ENCODE measurements around the gene JARID2.
A peak's percentile ranks its signal among the peaks of the same experiment; 100 is the strongest.

The JARID2 gene

GRCh38 chr6:15384901-15385300 is 139.0 kb downstream of the JARID2 start:
- no peak for DNase-seq

DNA sequence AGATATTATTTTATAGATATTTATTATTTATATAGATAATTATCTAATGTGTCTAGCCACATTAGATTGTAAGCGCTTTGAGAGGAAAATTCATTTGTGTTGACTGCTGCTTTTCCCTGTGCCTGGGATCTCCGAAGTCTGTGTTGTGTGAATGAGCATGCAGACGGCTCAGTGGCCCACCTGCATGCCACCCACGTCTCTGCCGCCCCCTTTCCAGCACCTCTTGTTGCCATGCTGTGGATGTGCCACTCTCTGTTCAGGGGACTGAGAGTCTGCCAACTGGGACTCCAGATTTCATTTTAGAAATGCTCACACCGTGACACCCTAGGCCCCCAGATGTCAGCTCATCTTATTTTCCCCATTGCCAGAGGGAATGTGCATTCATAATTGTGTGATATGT is 139.7 kb downstream of the JARID2 start:
- DNase-seq, result no peak

- DNase-seq, result no peak
Observed at GRCh38 chr6:15386110-15386755, 140.4 kb downstream of the JARID2 start.

DNA sequence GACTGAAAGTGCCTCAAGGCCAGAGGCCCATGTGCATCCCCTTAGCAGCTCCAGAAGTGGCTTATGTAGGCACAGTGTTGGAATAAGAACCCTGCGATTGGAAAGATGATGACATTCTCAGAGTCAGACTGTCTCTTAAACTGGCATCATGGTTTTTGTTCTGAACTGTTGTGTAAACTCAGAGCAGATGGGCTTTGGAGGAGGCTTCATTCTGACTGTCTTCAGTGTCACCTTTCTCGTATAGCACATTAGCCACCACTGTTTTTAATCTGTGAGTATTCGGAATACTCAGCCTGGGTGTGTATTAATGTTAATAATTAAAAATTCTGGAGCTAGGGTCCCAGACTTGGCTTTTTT is 140.9 kb downstream of the JARID2 start:
- no peak for DNase-seq

GRCh38 chr6:15387118-15387517 is 141.2 kb downstream of the JARID2 start:
- DNase-seq, result peak; percentile 79

GRCh38 chr6:15389084-15389764 is 143.4 kb downstream of the JARID2 start:
- DNase-seq, result no peak

DNA sequence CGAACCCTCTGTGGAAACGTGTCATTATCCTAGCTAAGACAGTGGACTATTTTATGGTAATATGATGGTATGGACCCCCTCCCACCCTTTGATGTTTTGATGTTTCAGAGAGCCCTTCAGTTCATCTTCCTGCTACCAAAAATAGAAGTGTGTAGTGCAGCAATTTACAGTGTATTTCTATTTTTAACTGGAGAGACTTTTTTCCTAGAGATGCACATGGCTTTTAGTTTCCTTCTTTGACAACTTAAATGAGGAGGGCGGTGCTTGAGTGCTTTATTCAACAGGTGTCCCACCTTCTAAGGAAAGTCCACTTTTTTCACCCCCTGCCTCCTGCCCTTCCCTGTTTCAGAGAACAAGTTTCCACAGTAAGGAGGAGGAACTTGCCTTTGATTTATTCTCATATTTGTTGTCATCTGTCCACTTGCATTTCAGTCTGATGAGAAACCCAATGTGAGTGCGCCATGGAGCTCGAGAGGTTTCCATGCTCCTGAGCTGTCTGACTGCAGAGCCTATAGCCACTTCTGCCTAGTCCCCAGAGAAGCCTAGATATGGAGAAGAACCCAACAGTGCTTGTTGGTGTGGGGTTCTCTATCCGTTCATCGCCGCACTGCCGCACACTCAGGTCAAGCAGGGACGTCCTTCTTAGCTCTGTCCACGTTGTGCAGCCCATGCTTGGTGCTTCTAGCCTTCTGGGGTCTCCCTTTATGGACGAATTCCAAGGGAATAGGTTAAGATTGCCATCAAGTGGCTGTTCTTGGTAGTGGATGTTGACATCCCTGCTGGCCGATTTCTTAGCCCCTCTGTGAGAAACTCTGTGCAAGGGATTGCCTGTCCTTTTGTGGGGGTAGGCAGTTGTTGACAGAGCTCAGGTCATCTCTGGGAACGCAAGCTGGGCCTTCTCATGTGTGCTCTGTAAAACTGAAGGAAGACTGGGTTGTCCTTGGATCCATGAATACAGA is 144.2 kb downstream of the JARID2 start:
- DNase-seq, result peak; percentile 61

DNA sequence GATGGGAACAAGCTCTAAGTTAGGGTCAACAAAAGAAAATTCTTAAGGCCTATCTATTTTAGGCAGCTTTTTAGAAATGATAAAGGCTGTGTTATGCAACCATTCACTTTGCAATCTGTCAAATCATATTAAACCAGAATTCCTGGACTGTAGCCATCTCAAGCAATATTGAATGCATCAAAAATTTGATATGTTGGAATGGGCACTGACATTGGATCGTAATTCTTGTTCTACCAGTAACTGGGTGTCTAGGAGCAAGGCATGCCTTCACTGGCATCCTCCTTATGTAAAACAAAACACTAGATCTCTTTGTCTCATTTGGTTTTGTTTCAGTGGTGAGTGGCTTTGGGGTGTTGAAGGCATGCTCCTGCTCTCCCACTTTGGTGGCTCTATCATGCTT is 145.6 kb downstream of the JARID2 start:
- no peak for DNase-seq

- DNase-seq, result no peak
Observed at GRCh38 chr6:15392182-15392581, 146.3 kb downstream of the JARID2 start.

GRCh38 chr6:15393605-15394004 is 147.7 kb downstream of the JARID2 start:
- no peak for DNase-seq

DNA sequence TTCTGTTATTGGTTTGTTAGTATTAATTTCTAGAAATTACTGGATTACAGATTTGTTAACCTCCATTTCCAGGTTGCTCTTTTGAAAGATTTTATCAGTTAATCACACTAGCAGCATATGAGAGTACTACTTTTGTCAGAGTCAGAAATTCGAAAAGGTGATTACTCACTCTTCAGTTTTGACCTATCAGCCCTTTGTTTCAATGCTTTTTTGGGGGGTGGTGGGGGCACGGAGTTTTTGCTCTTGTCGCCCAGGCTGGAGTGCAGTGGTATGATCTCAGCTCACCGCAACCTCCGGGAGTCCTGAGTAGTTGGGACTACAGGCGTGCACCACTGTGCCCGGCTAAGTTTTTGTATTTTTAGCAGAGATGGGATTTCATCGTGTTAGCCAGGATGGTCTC is 149.2 kb downstream of the JARID2 start:
- DNase-seq, result no peak

GRCh38 chr6:15396808-15397207 is 150.9 kb downstream of the JARID2 start:
- DNase-seq, result no peak

DNA sequence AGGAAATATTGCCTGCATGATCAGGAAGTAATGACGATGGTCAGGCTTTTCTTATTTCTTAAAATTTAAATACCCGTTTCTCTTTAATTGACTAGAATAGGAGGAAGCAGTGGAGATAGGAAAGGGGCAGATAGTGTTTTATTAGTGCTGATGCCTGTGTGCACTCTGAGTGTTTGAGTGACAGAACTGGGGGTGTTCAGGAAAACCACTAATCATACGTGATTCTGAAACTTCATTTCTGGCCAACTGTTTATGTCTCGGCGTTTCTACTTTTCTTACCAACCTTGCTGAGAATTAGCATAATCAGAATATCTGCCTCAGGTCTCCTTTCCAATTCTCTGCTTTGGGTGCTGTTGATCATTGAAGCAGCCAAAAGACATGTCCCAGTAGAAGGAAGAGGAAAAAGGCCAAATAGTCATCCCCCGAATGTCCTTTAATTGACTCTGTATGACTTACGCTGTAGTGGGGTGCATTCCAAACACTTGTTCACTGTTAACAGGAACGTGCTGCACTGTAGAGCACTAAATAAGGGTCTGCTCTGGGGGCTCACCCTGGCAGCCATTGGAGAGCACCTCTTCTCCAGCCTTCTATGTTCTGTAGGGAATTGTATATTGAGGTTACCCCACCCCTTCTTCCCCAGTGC is 152.9 kb downstream of the JARID2 start:
- DNase-seq, result no peak

DNA sequence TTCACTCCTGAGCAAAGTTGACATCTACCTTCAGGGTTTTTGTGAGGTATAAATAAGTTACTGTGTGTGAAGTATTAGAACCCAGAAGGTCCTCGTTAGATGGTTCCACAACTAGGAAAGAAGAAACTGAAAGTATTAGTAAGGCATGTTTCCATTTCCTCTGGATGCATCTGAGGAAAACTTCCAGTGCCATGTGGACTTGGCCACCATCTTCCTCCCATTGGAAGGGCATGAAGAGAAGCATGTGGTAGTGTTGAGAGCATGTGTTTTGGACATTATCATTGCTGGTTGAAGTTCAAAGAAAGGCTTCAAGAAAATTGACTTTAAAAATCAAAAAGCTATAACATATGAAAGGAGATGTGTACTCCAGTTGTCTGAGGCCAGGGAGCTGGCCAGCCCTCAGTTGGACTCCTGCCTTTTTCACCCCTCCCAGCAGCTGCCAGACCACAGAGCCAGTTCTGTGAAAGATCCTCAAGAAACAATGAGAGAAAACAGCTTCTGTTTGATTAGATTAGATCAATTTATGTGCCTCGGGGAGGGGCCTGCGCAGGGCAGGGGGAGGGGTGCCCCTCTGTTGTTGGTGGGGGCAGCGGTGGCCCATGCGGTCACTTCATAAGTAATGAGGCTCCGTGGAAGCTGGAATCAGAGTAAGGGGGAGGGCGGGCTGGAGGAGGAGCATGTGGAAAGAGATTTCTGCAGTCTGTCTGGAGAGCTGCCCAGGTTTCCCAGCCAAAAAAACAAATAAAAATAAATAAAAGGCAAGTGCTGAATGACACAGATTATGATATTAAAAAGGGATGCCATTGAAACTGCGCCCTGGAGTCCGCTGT is 154.0 kb downstream of the JARID2 start:
- DNase-seq, result peak; percentile 77

DNA sequence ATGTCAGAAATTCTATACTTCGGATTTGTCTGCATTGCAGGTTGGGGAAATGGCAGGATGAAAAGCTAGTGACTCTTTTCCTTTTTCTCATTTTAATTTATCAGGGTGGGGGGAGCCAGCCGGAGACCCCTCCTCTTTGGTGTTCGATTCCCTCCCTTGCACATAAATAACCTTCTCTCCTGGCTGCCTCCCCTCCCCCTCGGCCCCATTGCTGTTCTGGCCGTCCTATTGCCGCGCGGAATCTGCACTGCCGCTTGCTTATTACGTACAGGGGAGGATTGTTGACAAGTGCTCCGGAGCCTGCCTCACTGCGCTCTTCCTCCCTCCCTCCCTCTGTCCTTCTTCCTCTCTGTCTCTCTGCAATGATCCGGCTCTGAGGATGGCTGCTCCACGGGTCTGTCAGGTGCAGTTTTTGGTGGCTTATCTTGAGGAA is 154.7 kb downstream of the JARID2 start:
- DNase-seq, result no peak

DNA sequence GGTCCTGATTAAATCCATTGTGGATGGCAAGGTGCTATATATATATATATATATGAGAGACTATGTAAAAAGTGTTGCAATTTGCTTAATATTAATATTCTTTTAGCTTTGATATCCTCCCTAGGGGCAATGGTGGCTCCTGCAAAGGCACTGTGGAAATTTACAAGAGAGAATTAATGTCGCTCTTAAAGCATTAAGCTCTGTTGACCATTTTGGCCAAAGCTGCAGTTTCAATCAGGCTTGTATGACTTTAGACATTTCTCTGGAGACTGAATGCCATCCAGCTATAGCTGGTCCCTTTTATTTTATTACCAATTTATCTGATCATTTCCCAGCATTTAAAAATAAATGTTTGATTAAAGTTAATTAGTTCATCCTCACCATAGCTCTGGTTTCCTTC is 155.3 kb downstream of the JARID2 start:
- DNase-seq, result no peak

DNA sequence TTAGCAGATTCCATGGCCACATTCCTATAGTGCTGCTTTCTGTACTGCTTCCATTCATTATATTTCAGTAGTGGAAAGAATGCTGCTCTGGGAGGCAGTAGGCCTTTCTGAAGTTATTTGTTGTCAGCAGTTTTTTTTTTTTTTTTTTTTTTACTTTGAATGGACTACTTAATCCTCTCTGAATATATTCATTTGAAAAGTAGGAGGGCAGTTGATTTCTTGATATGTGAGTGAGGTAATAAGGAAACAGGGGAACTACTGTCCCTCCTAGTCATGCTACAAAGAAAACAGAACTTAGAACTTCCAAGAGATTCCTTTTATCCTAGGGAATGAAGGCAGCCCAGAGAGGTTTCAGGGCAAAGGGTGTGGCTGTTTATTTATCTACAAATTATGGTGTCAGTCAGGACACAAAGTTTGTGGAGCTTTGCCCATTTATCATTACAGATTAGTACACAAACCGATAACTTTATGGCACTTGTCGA is 155.9 kb downstream of the JARID2 start:
- DNase-seq, result no peak

DNA sequence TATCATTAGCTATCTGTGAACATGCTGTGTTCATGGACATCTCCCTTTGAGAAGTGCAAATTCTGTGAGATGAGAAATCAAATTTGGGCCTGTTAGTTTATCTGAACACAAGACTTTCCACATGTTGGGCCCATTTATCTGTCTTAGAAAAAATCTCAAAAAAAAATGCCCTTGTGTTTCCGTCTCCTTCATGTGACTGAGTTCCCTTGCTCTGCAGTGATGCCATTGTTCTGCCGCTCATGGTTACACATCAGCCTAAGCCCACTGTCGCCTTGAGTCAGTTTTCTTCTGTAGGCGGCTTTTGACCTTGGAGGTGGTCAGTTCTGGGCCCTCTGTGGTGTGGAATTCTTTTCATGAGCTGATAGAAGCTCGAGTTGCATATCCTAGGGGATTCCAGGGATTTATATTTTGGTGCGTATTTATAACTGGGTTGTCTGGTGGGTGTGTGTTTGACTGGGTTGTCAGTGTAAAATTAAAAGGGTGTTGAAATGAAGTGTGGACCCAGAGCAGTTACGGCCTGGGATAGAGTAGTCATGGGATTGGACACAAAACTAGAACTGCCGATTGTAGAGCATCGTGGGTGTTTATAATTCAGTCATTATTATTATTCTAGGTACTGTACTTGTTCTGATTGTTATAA is 156.7 kb downstream of the JARID2 start:
- no peak for DNase-seq

DNA sequence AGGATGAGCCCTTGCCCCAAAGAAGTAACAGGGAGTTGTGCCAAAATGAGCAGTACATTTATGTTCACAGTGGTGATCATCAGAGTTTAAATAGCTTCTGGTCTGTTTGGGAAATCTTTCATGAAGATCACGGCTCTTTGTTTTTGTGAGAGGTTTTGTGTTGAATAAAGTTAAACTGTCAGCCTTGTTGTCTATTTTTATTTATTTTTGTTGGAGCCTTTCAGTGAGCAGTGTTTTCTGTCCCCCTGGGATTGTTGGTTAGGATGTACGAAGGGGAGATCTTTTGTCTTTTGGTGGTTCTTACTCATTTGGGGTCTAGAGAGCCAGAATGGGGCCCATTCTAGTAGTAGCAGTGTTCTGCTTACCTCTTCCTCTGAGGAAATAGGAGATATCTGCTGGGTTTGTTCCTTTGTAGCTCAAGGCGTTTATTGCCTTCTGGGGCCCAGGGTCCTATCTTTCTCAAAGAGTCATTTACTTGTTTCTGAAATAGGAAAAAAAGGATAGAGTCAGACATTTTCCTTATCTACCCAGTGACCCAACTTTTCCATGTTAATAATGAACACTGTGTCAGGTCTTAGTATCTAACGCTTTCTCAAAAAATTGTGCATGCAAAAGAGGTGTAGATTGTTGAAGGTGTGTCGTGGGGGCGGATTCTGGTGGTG is 157.4 kb downstream of the JARID2 start:
- no peak for DNase-seq

DNA sequence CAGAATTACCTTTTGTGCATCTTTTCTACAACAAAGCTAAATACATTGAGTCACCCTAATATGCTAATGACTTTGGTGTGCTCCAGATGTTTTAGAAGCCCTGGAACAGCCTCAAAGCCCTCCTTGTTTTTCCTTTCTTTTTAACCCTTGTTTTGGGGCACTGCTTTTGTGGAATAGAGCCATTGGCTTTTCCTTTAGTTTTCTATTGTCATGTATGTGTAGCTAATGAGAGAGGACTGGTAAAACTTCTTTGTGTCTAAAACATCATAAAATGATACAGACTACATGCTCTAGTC is 158.8 kb downstream of the JARID2 start:
- no peak for DNase-seq

All from fibroblast of skin of right biceps (primary cell).